ENCODE results near the gene GRAP2. TPM values are rescaled to one million over a fixed set of nuclear protein-coding genes. Genes with fewer than 3 reads are reported as not detected.

GRAP2 gene
- total and polyA plus RNA-seq, 2 of the 8 experiments (the other 6 are each of a cell fraction or from before 2014, with no cell fraction given), result 0.08 TPM; not detected in 1

- no peak overlapping the region for H2BK12ac ChIP-seq (ENCODE audit: low read depth, low read length)
- H2AK5ac ChIP-seq (ENCODE audit: low read depth, low read length), result no peak overlapping the region
- no peak for DNase-seq (ENCODE audit: low read depth in 1 of 2, low spot score in 2 of 2)
- no peak overlapping the region for H2BK20ac ChIP-seq (ENCODE audit: low read length)
- no peak overlapping the region for H2AFZ ChIP-seq (ENCODE audit: low read length)
- no peak for FAIRE-seq
- no peak overlapping the region for H3K23ac ChIP-seq (ENCODE audit: insufficient read length)
- no peaks in the 10 kb centered on the region for H3K79me2 ChIP-seq (ENCODE audit: control insufficient read depth in 1 of 2, insufficient read depth in 2 of 2, low read length in 2 of 2)
- ChIA-PET CTCF (ENCODE audit: partially characterized antibody) (no interaction called here), POLR2A (ENCODE audit: partially characterized antibody) (no interaction called here)
- no peak overlapping the region for H3K4ac ChIP-seq (replicated peaks; ENCODE audit: insufficient read length, low read depth, low read length)
- no peak overlapping the region for H3K56ac ChIP-seq (replicated peaks; ENCODE audit: insufficient read length, low read depth, low read length)
- no peak overlapping the region for H2BK120ac ChIP-seq (replicated peaks; ENCODE audit: low read depth, low read length)
- TF ChIP-seq ZNF274 (IDR thresholded peaks at IDR 0.05; ENCODE audit: borderline replicate concordance, extremely low read depth, low read length) (no peak), CBX5 (IDR thresholded peaks at IDR 0.05; ENCODE audit: low read depth, low read length) (no peak), FOSL1 (IDR thresholded peaks at IDR 0.05; ENCODE audit: insufficient read depth, low read depth, low read length) (no peak), GTF2F1 (IDR thresholded peaks at IDR 0.05; ENCODE audit: borderline replicate concordance, low read depth, low read length) (no peak), TCF12 (IDR thresholded peaks at IDR 0.05; ENCODE audit: low read depth, low read length) (no peak), POLR2A (IDR thresholded peaks at IDR 0.05; ENCODE audit: control extremely low read depth in 1 of 2, low read depth in 2 of 2, low read length in 2 of 2) (no peak)
- H3K4me1 ChIP-seq (replicated peaks in 1 of 4; ENCODE audit: control insufficient read depth in 3 of 4, insufficient read depth in 4 of 4, low read length in 3 of 4), result no peaks in the 10 kb centered on the region
- no peak overlapping the region for H4K91ac ChIP-seq (replicated peaks; ENCODE audit: insufficient read length, low read length)
- H4K20me1 ChIP-seq (replicated peaks in 1 of 2; ENCODE audit: control insufficient read depth in 1 of 2, insufficient read depth in 2 of 2, low read length in 2 of 2), result no peaks in the 10 kb centered on the region
- H3K79me1 ChIP-seq (ENCODE audit: low read depth, low read length), result no peaks in the 10 kb centered on the region
- no peak overlapping the region for H3K4me2 ChIP-seq (ENCODE audit: insufficient read depth in 1 of 2, low read depth in 2 of 2, low read length in 2 of 2)
- H3K9ac ChIP-seq (replicated peaks in 1 of 4; ENCODE audit: extremely low read depth in 1 of 4, low read depth in 3 of 4, low read length in 3 of 4), result no peak overlapping the region
- WGBS, 2 experiments (ENCODE audit: extremely low coverage in 1 of 2, insufficient coverage in 1 of 2, insufficient read length in 1 of 2, insufficient replicate concordance in 2 of 2, low coverage in 1 of 2, low lambda C conversion rate in 2 of 2, missing lambda C conversion rate in 1 of 2), result 90% methylated on average over 8 of the region's 8 CpGs; no CpG with 5 or more reads in 1 of the 2 experiments
- no peak overlapping the region for H3K14ac ChIP-seq (ENCODE audit: insufficient read length)
- no peaks in the 10 kb centered on the region for H3K9me3 ChIP-seq (ENCODE audit: insufficient read depth in 2 of 2, low read depth in 1 of 2, low read length in 1 of 2)
- no peak overlapping the region for H4K8ac ChIP-seq (ENCODE audit: extremely low read depth, insufficient read depth, low read length)
- no peak overlapping the region for H3K18ac ChIP-seq (ENCODE audit: extremely low read depth, low read length)
- no peak overlapping the region for H3K27ac ChIP-seq (ENCODE audit: low read depth, low read length)
- no peaks in the 10 kb centered on the region for H3K36me3 ChIP-seq (ENCODE audit: control insufficient read depth in 2 of 4, insufficient read depth in 4 of 4, low read length in 3 of 4)
- H4K5ac ChIP-seq (ENCODE audit: insufficient read length, low read depth, low read length), result no peak overlapping the region
- no peak overlapping the region for H2BK5ac ChIP-seq (ENCODE audit: low read depth, low read length)
- H3K27me3 ChIP-seq (replicated peaks in 1 of 4; ENCODE audit: control insufficient read depth in 3 of 4, extremely low read depth in 1 of 4, insufficient read depth in 3 of 4, low read length in 3 of 4), result no peaks in the 10 kb centered on the region
- H2BK15ac ChIP-seq (ENCODE audit: low read length), result no peak overlapping the region
- no peak overlapping the region for H3K4me3 ChIP-seq (ENCODE audit: extremely low read depth in 1 of 4, insufficient read depth in 2 of 4, low read depth in 3 of 4, low read length in 4 of 4)
- no peaks in the 10 kb centered on the region for H3K23me2 ChIP-seq (ENCODE audit: low read depth, low read length)
Measured at GRCh38 chr22:39901565-39902146, 772 bp downstream of the GRAP2 start.

Data from H1 (cell line).